NCI-H1105 (cell line): ENCODE data around the gene ANKRD39.
"Not testable (repeated sequence)": the region's sequence is repeated elsewhere in the genome, so short reads cannot be mapped to it uniquely, and the experiment has no call there.

Source experiments
- DNase-seq: peaks from one replicate; lab custom pipeline; 2025; lab: John Stamatoyannopoulos, UW

Gene ANKRD39

DNA sequence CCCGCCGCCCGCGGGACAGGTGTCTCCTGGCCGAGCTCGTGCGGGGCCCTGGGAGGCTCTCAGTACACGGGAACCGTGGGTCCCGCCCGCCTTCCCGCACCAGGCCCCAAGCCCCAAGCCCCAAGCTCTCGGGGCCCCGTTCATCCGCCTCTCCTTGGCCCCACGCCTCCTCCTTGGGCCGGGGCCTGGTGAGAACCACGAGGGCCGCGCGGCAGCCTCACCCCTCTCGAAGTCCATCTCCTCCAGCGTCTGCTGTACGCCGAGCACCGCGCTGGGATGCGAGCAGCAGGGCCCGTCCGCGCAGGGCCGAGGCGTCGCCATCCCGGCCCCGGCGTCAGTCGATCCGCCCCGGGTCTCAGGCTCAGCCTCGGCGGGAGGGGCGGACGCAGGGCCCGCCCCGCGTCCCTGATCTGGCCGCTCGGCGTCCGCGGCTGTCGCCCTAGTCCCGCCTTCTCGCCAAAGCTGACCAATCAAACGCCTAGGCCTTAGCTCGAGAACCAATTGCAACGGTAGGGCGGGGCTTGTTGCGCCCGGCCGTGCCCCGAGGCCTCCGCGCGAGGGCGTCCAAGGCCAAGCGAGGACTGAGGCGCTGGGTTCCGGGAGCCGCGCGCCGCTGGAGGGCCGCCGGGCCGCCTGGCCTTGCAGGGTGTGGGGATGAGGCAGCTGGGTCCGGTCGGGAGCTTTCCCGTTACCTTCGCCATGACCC is at the start of gene ANKRD39:
Gene ANKRD39, minus strand, starts transcription at position 350 of the 706 bp plus-strand sequence. Its CDS starts 29 bp downstream, at position 321.
- peak; percentile 93 for DNase-seq

- no peak for DNase-seq
Measured at GRCh38 chr2:96906729-96907114, 48.9 kb upstream of the ANKRD39 start.

GRCh38 chr2:96903815-96904214 is 46.0 kb upstream of the ANKRD39 start:
- no peak for DNase-seq

- DNase-seq: no peak
Measured at GRCh38 chr2:96903318-96903717, 45.5 kb upstream of the ANKRD39 start.

GRCh38 chr2:96900237-96900636 is 42.4 kb upstream of the ANKRD39 start:
- DNase-seq: no peak

- DNase-seq: no peak
Measured at GRCh38 chr2:96899413-96899741, 41.6 kb upstream of the ANKRD39 start.

DNA sequence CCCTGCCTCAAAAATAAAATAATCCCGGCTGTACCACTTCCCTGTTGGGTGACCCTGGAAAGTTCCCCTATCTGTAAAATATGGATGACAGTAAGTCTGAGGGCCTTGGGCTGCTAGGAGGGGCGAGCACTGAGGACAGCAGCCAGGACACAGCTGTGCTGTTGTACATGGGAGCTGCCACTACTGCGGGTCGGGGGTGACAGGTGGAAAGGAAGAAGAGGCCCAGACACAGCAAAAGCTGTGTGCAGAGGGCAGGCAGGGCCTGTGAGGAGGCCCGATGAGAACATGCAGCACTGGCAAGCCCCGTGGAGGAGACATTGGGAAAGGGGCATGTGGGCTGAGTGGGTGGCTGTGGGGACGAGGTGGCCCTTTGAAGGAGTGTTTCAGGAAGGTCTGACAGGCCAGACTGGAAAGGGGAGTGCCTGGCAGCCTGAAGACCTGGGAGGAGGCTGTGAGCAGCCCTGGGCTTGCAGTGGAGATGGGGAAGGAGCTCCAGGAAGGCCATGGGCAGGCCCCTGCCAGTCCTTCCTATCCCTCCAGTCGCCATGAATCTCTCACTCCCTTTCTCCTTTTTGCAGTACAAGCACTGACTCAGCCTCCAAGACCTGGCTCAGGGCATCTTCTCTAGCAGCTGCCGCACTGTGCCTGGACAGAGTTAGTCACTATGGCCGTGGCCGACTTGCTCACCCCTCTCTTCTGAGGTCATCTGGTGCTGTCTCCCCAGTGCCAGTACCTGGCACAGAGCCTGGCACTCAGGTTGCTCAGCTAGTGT is 41.0 kb upstream of the ANKRD39 start:
- no peak for DNase-seq

- DNase-seq: no peak
Measured at GRCh38 chr2:96898135-96898505, 40.3 kb upstream of the ANKRD39 start.

GRCh38 chr2:96897491-96898134 is 39.8 kb upstream of the ANKRD39 start:
- DNase-seq: no peak

- DNase-seq: peak; percentile 61
Measured at GRCh38 chr2:96895746-96896651, 38.2 kb upstream of the ANKRD39 start.

DNA sequence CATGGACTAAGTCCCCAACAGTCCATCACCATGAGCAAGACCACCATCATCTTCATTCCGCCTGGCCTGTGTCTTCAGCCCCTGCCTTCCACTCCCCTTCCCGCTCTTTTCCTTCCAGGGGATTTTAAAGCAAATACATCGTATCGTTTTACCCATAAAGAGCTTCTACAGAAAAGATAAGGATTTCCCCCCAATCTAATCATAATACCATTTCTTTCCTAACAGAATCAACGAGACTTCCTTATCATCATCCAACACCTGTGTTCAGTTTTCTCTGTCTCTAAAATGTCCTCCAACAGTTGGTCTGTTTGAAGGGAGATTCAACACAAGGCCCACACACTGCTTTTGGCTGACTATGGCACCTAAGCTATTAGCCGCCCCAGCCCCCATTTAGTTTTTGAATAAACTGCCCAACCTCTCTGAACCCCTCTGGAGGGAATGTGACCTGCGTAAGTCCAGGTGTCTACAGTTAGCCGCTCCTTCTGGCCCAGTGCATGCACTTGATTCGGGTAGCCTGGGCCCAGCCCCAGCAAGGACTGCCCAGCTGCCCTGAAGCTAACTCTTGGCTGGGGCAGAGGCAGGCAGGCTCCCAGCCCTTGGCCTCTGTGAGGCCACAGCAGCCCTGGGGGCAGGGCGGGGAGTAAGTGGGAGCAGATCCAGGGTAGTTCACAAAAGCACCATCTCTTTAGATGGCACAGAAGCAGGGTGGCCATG is 37.4 kb upstream of the ANKRD39 start:
- no peak for DNase-seq

DNA sequence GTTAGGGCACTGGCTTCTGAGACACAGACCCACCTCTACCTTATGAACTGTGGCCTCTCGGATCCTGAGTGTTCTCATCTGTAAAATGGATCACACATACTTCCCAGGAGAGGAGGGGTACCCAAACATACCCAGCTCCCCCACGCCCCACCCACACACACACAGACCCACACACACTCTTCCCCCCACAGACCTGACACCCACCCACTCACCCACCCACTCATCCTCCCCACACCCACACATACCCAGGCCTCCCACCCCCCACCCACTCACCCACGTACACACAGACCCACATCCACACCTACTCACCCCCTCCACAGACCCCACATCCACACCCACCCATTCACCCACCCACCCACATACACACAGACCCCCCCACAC is 36.3 kb upstream of the ANKRD39 start:
- no peak for DNase-seq

- no peak for DNase-seq
Measured at GRCh38 chr2:96893289-96894150, 35.7 kb upstream of the ANKRD39 start.

DNA sequence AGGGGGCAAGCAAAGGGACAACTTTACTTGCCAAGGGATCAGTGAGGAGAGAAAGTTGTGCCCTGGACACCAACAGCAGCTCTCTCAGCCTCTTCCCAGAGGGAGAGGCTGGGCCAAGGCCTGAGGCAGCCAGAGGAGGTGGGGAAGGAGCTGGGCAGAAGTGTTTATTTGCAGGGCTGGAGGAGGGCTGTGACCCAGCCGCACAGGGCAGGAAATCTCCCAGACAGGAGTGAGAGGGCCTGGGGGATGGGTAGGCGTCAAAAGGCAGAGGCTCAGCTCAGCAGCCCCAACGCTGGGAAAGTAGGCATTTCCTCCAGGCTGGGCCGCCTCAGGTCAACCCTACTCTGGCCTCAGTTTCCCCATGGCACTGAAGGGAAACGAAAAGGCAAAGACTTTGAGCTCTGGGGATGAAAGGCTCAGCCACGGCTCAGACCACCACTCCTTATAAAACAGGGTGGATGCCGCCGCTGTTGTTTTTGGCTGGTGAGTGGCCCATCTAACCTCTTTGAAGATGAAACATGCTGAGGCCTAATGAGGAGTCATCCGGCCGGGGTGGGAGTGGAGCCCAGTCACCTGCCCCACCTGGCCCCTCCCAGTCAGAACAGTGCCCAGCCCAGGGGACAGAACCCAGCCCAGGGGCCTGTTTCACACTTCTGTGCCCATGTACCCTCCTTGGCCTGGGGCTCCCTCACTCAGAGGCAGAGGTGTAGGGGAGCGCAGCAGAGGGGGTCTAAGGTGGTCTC is 33.9 kb upstream of the ANKRD39 start:
- DNase-seq: no peak

GRCh38 chr2:96890726-96891385 is 33.0 kb upstream of the ANKRD39 start:
- no peak for DNase-seq

DNA sequence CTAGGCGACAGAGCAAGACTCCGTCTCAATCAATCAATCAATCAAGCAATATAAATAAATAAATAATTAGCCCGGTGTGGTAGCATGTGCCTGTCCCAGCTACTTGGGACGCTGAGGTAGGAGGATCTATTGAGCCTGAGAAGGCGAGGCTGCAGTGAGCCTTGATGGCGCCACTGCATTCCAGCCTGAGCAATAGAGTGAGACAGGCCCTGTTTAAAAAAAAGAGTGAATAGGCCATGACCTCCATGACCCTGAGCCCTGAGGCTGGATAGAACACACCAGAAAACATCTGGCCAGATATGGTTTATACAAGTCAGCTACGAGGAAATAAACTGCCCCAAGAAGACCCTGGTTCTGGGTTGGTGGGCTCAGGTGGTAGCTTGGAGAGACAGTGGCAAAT is 32.4 kb upstream of the ANKRD39 start:
- DNase-seq: no peak

GRCh38 chr2:96889502-96889901 is 31.7 kb upstream of the ANKRD39 start:
- DNase-seq: not testable (repeated sequence)

DNA sequence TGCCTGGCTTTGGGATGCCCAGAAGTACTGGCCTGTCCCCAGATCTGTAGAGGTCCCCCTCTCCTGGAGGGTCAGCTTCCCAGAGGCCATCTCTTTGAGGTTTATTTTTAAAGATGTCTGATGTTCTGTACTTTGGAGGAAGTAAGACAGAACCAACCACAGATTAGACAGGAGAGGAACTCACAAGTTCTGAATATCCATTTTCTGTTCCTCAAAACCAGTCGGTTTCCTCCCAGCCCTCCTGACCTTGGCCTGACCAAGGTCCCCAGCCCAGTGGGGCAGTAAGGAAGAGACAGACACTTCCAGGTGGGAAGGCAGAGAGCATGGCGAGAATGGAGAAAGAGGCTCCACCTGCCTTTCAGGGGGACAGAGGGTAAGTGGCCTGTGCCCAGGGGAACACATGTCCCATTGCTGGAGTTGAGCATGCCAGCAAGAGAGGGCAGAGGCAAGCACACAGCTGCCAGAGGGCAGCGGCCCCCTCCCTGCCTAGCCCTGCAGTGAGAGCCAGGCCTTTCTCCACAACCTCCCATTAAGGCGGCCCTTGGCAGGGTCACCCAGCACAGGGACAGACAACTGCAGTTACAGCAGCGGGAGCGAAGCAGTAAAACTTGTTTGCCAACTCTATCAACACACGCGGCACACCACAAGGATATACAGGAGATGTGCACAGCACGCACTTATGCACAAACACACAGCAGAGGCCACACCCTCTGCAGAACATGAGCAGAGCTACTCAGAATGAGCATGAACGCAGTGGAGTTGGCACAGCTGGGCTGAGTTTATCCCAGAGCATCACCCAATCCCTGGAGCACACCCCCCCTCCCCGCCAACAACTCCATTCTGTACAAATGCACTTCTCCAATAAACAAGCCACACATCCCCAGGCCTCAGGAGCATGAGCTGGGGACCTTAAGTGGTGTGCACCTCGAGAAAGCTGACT is 30.5 kb upstream of the ANKRD39 start:
- no peak for DNase-seq
